ENCODE results near the gene SSRP1.

Gene SSRP1

GRCh38 chr11:57305523-57305922 is 30.2 kb downstream of the SSRP1 start:
- H3K4me3 ChIP-seq (ENCODE audit: low read depth, low read length), result no peak overlapping the region
- DNase-seq (ENCODE audit: low read depth, low spot score), result no peak
- no peak for TF ChIP-seq CTCF (IDR thresholded peaks at IDR 0.05; ENCODE audit: low read depth, low read length)
- in situ Hi-C loops (cut with HindIII; ENCODE audit: low sequenced_read_pairs), result no loop called here

- no peak overlapping the region for H3K4me3 ChIP-seq (ENCODE audit: low read depth, low read length)
- no peak for DNase-seq (ENCODE audit: low read depth, low spot score)
- TF ChIP-seq CTCF (IDR thresholded peaks at IDR 0.05; ENCODE audit: low read depth, low read length), result no peak
- in situ Hi-C loops (cut with HindIII; ENCODE audit: low sequenced_read_pairs), result no loop called here
These were observed 31.6 kb downstream of the SSRP1 start for GRCh38 chr11:57303990-57304579.

- H3K4me3 ChIP-seq (ENCODE audit: low read depth, low read length), result no peak overlapping the region
- DNase-seq (ENCODE audit: low read depth, low spot score), result no peak
These were observed 32.3 kb downstream of the SSRP1 start for GRCh38 chr11:57303280-57303989.

GRCh38 chr11:57302489-57302888 is 33.2 kb downstream of the SSRP1 start:
- in situ Hi-C loops (cut with HindIII; ENCODE audit: low sequenced_read_pairs), result no loop called here
- no peak overlapping the region for H3K4me3 ChIP-seq (ENCODE audit: low read depth, low read length)
- DNase-seq (ENCODE audit: low read depth, low spot score), result no peak
- no peak for TF ChIP-seq CTCF (IDR thresholded peaks at IDR 0.05; ENCODE audit: low read depth, low read length)

More at GRCh38 chr11:57303280-57303989, 32.3 kb downstream of the SSRP1 start:
- no peak for TF ChIP-seq CTCF (IDR thresholded peaks at IDR 0.05; ENCODE audit: low read depth, low read length)
- in situ Hi-C loops (cut with HindIII; ENCODE audit: low sequenced_read_pairs), result no loop called here

GRCh38 chr11:57301711-57302423 is 33.8 kb downstream of the SSRP1 start:
- H3K4me3 ChIP-seq (ENCODE audit: low read depth, low read length), result no peak overlapping the region
- in situ Hi-C loops (cut with HindIII; ENCODE audit: low sequenced_read_pairs), result no loop called here
- no peak for DNase-seq (ENCODE audit: low read depth, low spot score)
- TF ChIP-seq CTCF (IDR thresholded peaks at IDR 0.05; ENCODE audit: low read depth, low read length), result no peak

- no peak overlapping the region for H3K4me3 ChIP-seq (ENCODE audit: low read depth, low read length)
- no peak for DNase-seq (ENCODE audit: low read depth, low spot score)
- in situ Hi-C loops (cut with HindIII; ENCODE audit: low sequenced_read_pairs), result no loop called here
- TF ChIP-seq CTCF (IDR thresholded peaks at IDR 0.05; ENCODE audit: low read depth, low read length), result no peak
These were observed 34.9 kb downstream of the SSRP1 start for GRCh38 chr11:57300785-57301184.
